GM18873 (cell line): ENCODE results near the gene RPLP2.

Source experiments
- ATAC-seq: cut with Tn5 transposase; IDR thresholded peaks from one replicate; pipeline ENCODE4 v1.9.1; 2021; ENCODE audit warnings: mild to moderate bottlenecking, moderate library complexity, moderate number of reproducible peaks; ENCODE audit not compliant: unreplicated experiment, low FRiP score

RPLP2 gene

GRCh38 chr11:861105-861479 lies 51.3 kb downstream of the RPLP2 start:
- ATAC-seq, result no peak

GRCh38 chr11:862081-862661 lies 52.4 kb downstream of the RPLP2 start:
- ATAC-seq, result no peak
